T-helper 17 cell (primary cell): ENCODE measurements around the gene AGPAT3. TPM values are rescaled to one million over a fixed set of nuclear protein-coding genes. Genes with fewer than 3 reads are reported as not detected.
A peak's percentile ranks its signal among the peaks of the same experiment; 100 is the strongest.

Source experiments
- ATAC-seq: fragments of 150-1000 bp; cut with Tn5 transposase; 2 replicates; pipeline ENCODE4 v1.10.0; 2021; ENCODE audit warnings: mild to moderate bottlenecking, moderate library complexity
- DNase-seq, 3 donors: peaks; one replicate each; pipeline versions ENCODE4 v3.0.0 to v3.0.0-alpha.2; 2020 to 2021
- H3K9me3 ChIP-seq: one replicate; pipeline ENCODE4 v1.7.0; 2013; ENCODE audit warnings: low read length, mild to moderate bottlenecking; ENCODE audit not compliant: control insufficient read depth, poor library complexity, severe bottlenecking
- H3K27ac Mint-ChIP-seq: one replicate; pipeline ENCODE4 v1.8.0; 2022; ENCODE audit warnings: mild to moderate bottlenecking, moderate library complexity, mixed read lengths
- H3K27me3 Mint-ChIP-seq: one replicate; pipeline ENCODE4 v1.8.0; 2022; ENCODE audit warnings: mixed read lengths
- H3K36me3 Mint-ChIP-seq: one replicate; pipeline ENCODE4 v1.8.0; 2022; ENCODE audit warnings: low read depth, mixed read lengths
- H3K4me1 Mint-ChIP-seq: one replicate; pipeline ENCODE4 v1.8.0; 2022; ENCODE audit warnings: mild to moderate bottlenecking, mixed read lengths
- H3K4me3 Mint-ChIP-seq: one replicate; pipeline ENCODE4 v1.8.0; 2022; ENCODE audit warnings: mild to moderate bottlenecking, moderate library complexity, mixed read lengths
- total RNA-seq, 4 donors: library from RNA in 2 of 4; stranded (reverse) in 2 of 4; gene quantifications; one replicate each; pipeline ENCODE4 v1.2.3 and lab custom pipeline; 2022 to 2026

Gene AGPAT3
- total RNA-seq, 2 donors from 2014 or later = 64.1 to 67.3 TPM

GRCh38 chr21:44011123-44011522 lies 146.1 kb downstream of the AGPAT3 start:
- Mint-ChIP-seq H3K36me3 (no peaks in the 10 kb centered on the region), H3K27me3 (no peaks in the 10 kb centered on the region), H3K27ac (peak overlapping the region; percentile 88), H3K4me3 (peak overlapping the region; percentile 93), H3K4me1 (peaks cover 32% of the 10 kb centered on the region)
- no peaks in the 10 kb centered on the region for H3K9me3 ChIP-seq
- no peak for DNase-seq
- no peak for ATAC-seq

DNA sequence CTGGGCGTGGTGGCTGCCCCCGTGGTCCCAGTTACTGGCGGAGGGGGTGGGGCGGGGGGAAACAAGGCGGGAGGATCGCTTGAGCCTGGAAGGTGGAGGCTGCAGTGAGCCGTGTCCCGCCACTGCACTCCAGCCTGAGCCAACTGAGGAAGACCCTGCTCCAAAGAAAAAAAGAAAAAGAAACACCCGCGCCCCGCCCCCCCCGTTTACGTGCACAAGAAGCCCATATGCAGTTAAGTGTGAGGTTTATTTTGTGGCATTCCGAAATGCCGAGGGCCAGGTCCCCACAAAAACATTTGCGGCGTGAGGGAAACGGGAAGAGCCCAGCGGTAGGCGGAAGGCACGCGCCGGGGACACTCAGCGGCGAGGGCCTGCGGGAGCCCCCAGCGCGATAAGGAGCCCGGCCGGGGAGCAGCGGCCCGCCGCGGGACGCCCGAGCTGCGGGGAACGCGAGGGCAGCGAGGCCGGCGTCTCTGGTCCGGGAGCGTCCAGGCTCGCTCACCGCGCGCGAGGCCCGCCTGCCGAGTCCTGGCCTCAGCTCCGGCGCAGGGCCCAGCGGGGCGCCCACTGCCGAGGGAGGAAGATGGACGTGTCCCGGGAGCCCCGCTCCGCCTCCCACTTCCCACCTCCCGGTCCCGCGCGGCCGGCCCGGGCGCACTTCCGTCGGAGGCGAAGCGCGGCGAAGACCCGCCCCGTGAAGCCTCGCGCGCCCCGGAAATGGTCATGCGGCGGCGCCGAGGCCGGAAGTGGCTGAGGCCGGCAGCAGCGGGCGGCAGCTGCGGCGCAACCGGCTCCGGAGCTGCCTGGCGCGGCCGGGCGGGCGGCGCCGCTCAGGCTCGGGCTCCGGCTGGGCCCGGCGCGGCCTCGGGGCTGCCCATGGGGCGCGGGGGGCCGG lies 146.8 kb downstream of the AGPAT3 start, which contains the start of gene TRAPPC10:
Gene TRAPPC10, plus strand, starts transcription at position 731 of the 895 bp plus-strand sequence. CDS start 185 bp downstream, outside the sequence.
- ATAC-seq (peak; percentile 64), DNase-seq (peak; percentile 65 to 75 (median 69))
- Mint-ChIP-seq H3K27me3 (no peaks in the 10 kb centered on the region), H3K27ac (peak within 1 kb of the TSS; percentile 98), H3K4me3 (peak within 1 kb of the TSS; percentile 93), H3K4me1 (peaks cover 36% of the 10 kb centered on the region), H3K36me3 (no peaks in the 10 kb centered on the region)
- H3K9me3 ChIP-seq = no peaks in the 10 kb centered on the region

DNA sequence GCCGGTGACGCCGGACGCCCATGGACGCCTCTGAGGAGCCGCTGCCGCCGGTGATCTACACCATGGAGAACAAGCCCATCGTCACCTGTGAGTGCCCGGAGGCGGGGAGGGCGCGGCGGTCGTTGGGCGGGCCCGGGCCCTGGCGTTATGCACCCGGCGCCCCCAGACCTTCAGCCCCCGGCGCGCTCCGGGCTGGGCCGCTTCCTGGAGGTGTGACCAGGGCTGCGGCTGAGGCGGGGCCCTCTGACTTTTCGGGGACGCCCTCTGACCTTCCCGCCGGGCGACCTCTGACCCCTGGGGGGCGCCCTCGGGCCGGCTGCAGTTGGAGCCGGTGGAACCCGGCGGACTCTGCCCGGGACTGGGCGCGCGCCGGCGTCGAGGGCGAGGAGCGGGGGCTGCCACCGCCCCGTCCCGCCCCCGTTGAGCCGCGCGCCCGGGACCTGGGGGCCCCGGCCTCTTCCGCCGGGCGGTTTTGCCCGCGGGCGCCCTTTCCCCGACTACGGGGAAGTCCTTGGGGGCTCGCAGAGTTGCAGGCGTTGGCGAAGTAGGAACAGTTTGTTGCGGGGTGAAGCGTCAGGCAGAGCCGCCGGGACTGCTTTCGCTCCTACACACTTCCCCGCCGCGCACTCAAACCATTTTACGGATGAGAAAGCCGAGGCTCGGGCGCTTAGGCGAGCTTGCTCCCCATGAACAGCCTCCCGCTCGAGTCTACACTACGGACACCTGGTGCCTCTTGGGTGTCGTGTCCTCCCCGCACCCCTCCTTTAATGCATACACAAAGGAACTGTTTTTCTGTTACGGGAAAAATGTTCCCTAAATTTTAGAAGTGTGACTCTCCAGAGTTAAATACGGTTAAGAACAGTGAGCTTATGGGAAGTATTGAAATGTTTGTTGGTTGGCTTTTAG lies 147.7 kb downstream of the AGPAT3 start:
- DNase-seq (peak; percentile 69 to 72 (median 70)), ATAC-seq (peak; percentile 74)
- Mint-ChIP-seq H3K27ac (peak overlapping the region; percentile 98), H3K4me3 (peak overlapping the region; percentile 93), H3K36me3 (no peaks in the 10 kb centered on the region), H3K27me3 (no peaks in the 10 kb centered on the region), H3K4me1 (peaks cover 42% of the 10 kb centered on the region)
- no peaks in the 10 kb centered on the region for H3K9me3 ChIP-seq

DNA sequence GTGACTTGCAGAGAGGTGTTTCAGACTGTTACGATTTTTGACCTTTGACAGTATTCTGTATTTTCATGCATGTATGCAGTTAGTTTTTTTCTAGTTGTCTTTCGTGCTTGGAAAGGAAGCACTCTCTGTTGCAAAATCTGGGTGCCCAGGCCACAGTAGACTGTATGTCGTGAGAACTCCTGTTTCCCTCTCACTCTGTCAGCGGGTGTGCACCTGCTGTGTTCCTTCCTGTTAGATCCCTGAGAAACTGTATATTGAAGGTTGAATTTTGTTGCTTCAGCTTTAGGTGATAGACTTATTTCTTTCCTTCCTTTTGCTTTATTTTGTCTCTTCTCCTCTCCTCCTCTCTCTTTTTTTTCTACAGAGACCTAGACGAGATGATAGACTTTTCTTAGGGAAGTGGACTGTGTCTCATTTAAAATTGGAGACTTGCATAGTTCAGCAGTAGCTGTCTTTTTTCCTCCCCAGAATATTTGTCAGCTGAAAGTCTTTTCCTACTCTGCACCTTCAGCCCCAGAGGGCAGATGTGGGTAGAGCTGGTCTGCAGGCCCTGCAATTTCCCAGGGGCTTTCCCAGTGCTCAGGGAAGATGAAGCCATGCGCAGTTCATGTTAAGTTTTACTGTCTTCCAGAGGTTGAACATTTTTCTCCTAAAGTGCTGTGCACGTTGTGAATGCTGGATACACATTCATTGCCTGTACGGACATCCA lies 148.5 kb downstream of the AGPAT3 start:
- H3K9me3 ChIP-seq = no peaks in the 10 kb centered on the region
- Mint-ChIP-seq H3K4me3 (peak overlapping the region; percentile 93), H3K27me3 (no peaks in the 10 kb centered on the region), H3K36me3 (no peaks in the 10 kb centered on the region), H3K4me1 (peaks cover 48% of the 10 kb centered on the region), H3K27ac (peak overlapping the region; percentile 98)
- DNase-seq (peak; percentile 25 to 34 (median 31)), ATAC-seq (peak; percentile 59)

DNA sequence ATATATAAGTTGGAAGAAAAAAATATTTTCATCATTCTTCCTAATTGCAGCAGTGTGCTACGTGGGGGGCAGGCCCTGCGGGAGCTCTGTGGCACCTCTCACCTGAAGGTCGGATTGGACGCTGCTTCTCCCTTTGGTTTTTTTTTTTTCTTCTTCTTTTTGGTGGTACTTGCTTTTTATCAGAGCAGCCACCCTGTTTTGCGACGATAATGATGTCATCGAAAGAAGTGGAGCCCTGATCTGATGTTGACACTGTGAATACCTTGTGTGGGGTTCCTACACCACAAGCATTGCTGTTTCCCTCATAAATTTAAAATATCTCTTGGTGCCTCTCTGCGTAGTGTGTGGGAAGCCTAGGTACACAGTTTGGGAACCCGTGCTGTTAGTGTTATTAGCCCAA lies 152.6 kb downstream of the AGPAT3 start:
- Mint-ChIP-seq H3K4me1 (peaks cover 67% of the 10 kb centered on the region), H3K36me3 (no peaks in the 10 kb centered on the region), H3K27ac (peak overlapping the region; percentile 75), H3K27me3 (no peaks in the 10 kb centered on the region), H3K4me3 (peak overlapping the region; percentile 9)
- no peak for ATAC-seq
- H3K9me3 ChIP-seq = no peaks in the 10 kb centered on the region
- DNase-seq = no peak

GRCh38 chr21:44018127-44018526 lies 153.1 kb downstream of the AGPAT3 start:
- no peaks in the 10 kb centered on the region for H3K9me3 ChIP-seq
- H3K27me3 Mint-ChIP-seq = no peaks in the 10 kb centered on the region
- ATAC-seq (no peak), DNase-seq (no peak)
- H3K4me1 Mint-ChIP-seq = peaks cover 67% of the 10 kb centered on the region
- no peak overlapping the region for H3K4me3 Mint-ChIP-seq
- H3K27ac Mint-ChIP-seq = peak overlapping the region; percentile 75
- no peaks in the 10 kb centered on the region for H3K36me3 Mint-ChIP-seq

DNA sequence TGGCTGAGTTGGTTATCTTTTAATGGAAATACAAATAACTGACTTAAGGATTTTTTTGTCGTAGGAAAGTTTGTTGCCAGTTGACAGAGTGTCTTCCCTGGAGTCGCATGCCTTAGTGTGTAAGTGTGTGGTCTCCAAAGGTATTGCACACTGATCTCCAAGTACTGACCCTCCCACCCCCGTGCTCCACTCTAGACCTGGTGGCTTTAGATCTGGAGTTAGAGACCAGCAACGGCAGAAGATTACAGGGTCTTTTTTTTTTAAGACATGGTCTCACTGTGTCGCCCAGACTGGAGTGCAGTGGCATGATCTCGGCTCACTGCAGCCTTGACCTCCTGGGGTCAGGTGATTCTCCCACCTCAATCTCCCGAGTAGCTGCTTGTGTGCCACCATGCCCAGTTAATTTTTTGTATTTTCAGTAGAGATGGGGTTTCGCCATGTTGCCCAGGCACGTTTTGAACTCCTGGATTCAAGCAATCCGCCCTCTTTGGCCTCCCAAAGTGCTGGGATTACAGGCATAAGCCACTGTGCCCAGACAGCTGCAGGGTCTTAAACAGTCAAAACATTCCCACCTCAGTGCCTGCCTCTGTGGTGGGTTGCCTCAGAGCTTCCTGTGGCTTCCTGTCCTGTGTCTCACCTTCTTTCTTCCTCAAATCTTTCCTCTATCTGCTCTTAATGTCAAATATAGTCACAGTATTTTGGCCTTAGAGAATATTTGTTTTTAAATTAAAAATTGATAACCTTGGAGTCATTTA lies 154.0 kb downstream of the AGPAT3 start:
- peaks cover 65% of the 10 kb centered on the region for H3K4me1 Mint-ChIP-seq
- no peak for DNase-seq
- peak overlapping the region; percentile 4 for H3K27ac Mint-ChIP-seq
- peak overlapping the region; percentile 28 for H3K4me3 Mint-ChIP-seq
- H3K36me3 Mint-ChIP-seq = no peaks in the 10 kb centered on the region
- H3K27me3 Mint-ChIP-seq = no peaks in the 10 kb centered on the region
- ATAC-seq = peak; percentile 27
- no peaks in the 10 kb centered on the region for H3K9me3 ChIP-seq

DNA sequence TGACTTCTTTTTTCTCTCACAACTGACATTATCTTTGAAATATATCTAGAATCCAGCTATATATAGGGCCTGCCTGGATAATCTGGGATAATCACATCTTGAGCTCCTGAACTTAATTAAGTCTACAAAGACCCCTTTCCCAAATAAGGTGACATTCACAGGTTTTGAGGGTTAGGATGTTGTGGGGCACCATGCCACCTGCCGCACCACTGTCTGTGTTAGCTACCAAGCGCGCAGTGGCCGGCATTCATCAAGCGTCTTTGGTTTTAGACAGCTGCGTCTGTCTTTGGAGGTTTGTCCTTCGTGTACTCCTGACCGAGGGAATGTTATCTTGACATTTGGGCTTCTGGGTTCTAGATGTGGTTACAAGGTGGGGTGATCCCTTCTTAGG lies 154.5 kb downstream of the AGPAT3 start:
- Mint-ChIP-seq H3K27me3 (no peaks in the 10 kb centered on the region), H3K4me1 (peaks cover 62% of the 10 kb centered on the region), H3K4me3 (no peak overlapping the region)

GRCh38 chr21:44020551-44020950 lies 155.5 kb downstream of the AGPAT3 start:
- Mint-ChIP-seq H3K27me3 (no peaks in the 10 kb centered on the region), H3K27ac (peak overlapping the region; percentile 89), H3K36me3 (no peaks in the 10 kb centered on the region), H3K4me1 (peaks cover 68% of the 10 kb centered on the region), H3K4me3 (no peak overlapping the region)
- H3K9me3 ChIP-seq = no peaks in the 10 kb centered on the region
- ATAC-seq (no peak), DNase-seq (no peak)

More for the DNA sequence above, 154.5 kb downstream of the AGPAT3 start:
- DNase-seq (no peak), ATAC-seq (no peak)
- Mint-ChIP-seq H3K27ac (no peak overlapping the region), H3K36me3 (no peaks in the 10 kb centered on the region)
- no peaks in the 10 kb centered on the region for H3K9me3 ChIP-seq

GRCh38 chr21:44021064-44021463 lies 156.0 kb downstream of the AGPAT3 start:
- no peaks in the 10 kb centered on the region for H3K9me3 ChIP-seq
- Mint-ChIP-seq H3K27me3 (no peaks in the 10 kb centered on the region), H3K36me3 (no peaks in the 10 kb centered on the region), H3K27ac (peak overlapping the region; percentile 89), H3K4me1 (peaks cover 70% of the 10 kb centered on the region), H3K4me3 (no peak overlapping the region)
- no peak for ATAC-seq
- no peak for DNase-seq

GRCh38 chr21:44024257-44024656 lies 159.2 kb downstream of the AGPAT3 start:
- DNase-seq (no peak), ATAC-seq (no peak)
- H3K4me3 Mint-ChIP-seq = no peak overlapping the region
- H3K27me3 Mint-ChIP-seq = no peaks in the 10 kb centered on the region
- H3K27ac Mint-ChIP-seq = no peak overlapping the region
- H3K36me3 Mint-ChIP-seq = no peaks in the 10 kb centered on the region
- H3K9me3 ChIP-seq = peaks cover 4% of the 10 kb centered on the region
- peaks cover 67% of the 10 kb centered on the region for H3K4me1 Mint-ChIP-seq

- H3K4me1 Mint-ChIP-seq = peaks cover 66% of the 10 kb centered on the region
- H3K27ac Mint-ChIP-seq = peak overlapping the region; percentile 89
- no peak for DNase-seq
- no peaks in the 10 kb centered on the region for H3K27me3 Mint-ChIP-seq
- H3K4me3 Mint-ChIP-seq = peak overlapping the region; percentile 71
- no peaks in the 10 kb centered on the region for H3K36me3 Mint-ChIP-seq
- H3K9me3 ChIP-seq = peaks cover 4% of the 10 kb centered on the region
- ATAC-seq = no peak
Measured at GRCh38 chr21:44024887-44025353, 159.9 kb downstream of the AGPAT3 start.
